NCI-H1105 treated with DMSO at 0.1 percent for 48 hours (cell line): Measurements from ENCODE around the gene CLDN22.

Experiments
- DNase-seq: peaks from one replicate; lab custom pipeline; 2025; lab: John Stamatoyannopoulos, UW

CLDN22 gene

DNA sequence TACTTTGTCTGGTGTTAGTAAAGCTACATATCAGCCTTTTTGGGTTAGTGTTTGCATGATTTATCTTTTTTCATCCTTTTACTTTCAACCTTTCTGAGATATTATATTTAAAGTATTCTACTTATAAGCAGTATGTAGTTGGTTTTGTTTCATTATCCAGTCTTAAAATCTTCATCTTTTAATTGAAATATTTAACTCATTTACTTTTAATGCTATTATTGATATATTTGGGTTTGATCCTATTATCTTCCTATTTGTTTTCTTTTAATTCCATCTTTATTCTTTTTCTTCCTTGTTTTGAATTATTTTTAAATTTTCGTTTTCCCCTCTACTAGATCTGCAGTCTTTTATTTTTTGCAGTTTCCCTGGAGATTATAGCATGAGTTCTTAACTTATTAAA lies 44.0 kb downstream of the CLDN22 start:
- no peak for DNase-seq

DNA sequence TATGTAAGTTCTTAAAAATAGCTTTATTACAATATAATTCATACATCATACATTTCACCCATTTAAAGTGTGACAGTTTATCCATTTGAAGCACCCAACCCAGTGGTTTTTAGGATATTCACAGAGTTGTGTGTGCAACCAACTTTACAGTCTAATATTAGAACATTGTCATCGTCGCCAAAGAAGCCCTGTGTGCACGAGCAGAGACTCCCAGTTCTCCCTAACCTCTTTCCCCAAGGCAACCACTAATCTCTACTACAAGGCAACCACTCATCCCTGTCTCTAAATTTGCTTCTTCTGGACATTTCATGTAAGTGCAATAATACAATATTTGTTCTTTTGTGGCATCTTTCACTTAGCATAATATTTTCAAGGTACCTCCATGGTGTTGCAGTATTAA lies 47.7 kb downstream of the CLDN22 start:
- no peak for DNase-seq

DNA sequence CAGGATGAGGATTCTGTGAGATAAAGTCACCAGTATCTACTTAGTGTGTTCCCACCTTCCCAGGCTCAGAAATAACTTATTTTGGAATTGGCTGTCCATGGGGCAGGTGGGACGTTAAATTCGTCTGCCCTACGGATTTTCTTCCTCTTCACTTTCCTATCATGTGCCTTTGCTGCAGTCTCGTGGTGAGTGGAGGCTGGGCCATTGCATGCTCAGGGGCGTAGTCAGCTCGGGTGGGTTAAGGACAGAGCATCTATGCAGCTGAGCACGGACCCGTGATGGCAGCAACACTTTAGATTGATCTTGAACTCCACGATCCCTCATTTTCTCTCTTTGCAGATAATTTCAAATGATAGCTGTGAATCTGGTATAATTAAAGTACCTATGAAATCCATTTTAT lies 51.5 kb downstream of the CLDN22 start:
- DNase-seq = no peak
